ENCODE results near the gene ARHGAP15.

ARHGAP15 gene

DNA sequence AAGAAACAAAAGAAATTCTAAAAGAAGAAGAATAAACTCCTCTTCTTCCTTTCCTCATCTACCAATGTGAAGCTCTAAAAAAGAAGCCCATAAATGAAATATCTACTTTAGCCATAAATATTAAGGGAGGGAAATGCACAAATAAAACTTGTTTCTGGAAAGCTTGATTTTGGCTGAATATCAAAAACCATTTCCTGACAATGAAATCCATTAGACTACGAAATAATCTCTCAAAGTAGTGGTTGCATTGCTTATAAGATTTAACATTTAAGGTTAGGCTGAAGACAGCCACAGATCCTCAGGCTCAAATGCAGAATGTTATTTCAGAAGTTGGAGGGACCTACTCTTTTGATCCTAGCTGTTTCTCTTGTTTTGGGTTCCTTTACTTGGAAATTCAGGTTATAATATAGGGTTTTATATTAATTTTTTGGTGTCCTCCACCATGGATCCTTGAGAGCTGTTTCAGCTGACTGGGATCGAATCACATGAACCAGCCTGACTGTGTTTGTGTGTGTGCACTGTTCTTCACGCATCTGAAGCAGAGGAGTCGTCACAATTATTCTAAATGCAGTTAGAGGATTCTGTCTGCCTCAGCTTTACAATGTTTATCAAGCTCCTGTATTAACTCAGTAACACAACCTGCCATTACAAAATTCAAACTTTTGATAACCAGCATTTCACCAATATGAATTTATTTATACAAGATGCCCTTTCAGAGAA is 474.8 kb downstream of the ARHGAP15 start:
- Histone ChIP-seq H3K4me2 (ENCODE audit: low read length) (no peak overlapping the region), H3K79me2 (ENCODE audit: control insufficient read depth, low read length) (no peaks in the 10 kb centered on the region), H3K27ac (ENCODE audit: low read depth, low read length) (no peak overlapping the region), H4K20me1 (ENCODE audit: control insufficient read depth, insufficient read depth, low read depth, low read length) (no peaks in the 10 kb centered on the region), H3K4me3 (ENCODE audit: low read length) (no peak overlapping the region), H3F3A (ENCODE audit: control insufficient read depth, insufficient read depth) (no peaks in the 10 kb centered on the region), H3K27me3 (ENCODE audit: control insufficient read depth, low read length) (no peaks in the 10 kb centered on the region), H3K36me3 (ENCODE audit: control insufficient read depth, low read length) (no peaks in the 10 kb centered on the region), H3K4me1 (ENCODE audit: control insufficient read depth, low read length) (no peaks in the 10 kb centered on the region), H3K9me3 (ENCODE audit: control insufficient read depth, insufficient read depth, low read length) (no peaks in the 10 kb centered on the region), H3K9me2 (replicated peaks; ENCODE audit: control insufficient read depth, low read length) (no peaks in the 10 kb centered on the region)
- TF ChIP-seq EZH2phosphoT487 (IDR thresholded peaks at IDR 0.05; ENCODE audit: borderline replicate concordance, low read length) (no peak), CTCF (IDR thresholded peaks at IDR 0.05; ENCODE audit: low read depth, low read length, poor library complexity, severe bottlenecking) (no peak)

DNA sequence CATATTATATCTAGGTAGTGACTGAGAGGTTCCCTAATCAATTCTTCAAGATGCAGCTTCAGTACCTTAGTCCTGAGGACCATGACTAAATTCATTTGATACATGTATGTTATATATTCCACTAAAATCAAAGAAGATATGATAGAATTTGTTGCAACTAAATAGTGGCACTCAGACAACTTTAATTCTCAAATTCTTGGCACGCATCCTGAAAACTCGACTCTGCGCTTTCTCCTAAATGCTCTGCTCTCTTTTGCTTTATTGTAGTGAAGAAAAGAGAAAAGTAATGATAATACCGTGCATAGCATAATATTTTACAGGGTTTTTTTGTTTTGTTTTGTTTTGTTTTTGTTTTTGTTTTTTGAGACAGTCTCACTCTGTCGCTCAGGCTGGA is 475.3 kb downstream of the ARHGAP15 start:
- H3K9me2 ChIP-seq (replicated peaks; ENCODE audit: control insufficient read depth, low read length), result no peaks in the 10 kb centered on the region
- H3K79me2 ChIP-seq (ENCODE audit: control insufficient read depth, low read length), result no peaks in the 10 kb centered on the region
- no peaks in the 10 kb centered on the region for H3K27me3 ChIP-seq (ENCODE audit: control insufficient read depth, low read length)
- H3K27ac ChIP-seq (ENCODE audit: low read depth, low read length), result no peak overlapping the region
- H4K20me1 ChIP-seq (ENCODE audit: control insufficient read depth, insufficient read depth, low read depth, low read length), result no peaks in the 10 kb centered on the region
- no peaks in the 10 kb centered on the region for H3K4me1 ChIP-seq (ENCODE audit: control insufficient read depth, low read length)
- H3K36me3 ChIP-seq (ENCODE audit: control insufficient read depth, low read length), result no peaks in the 10 kb centered on the region
- TF ChIP-seq CTCF (IDR thresholded peaks at IDR 0.05; ENCODE audit: low read depth, low read length, poor library complexity, severe bottlenecking) (no peak), EZH2phosphoT487 (IDR thresholded peaks at IDR 0.05; ENCODE audit: borderline replicate concordance, low read length) (no peak)
- H3K4me3 ChIP-seq (ENCODE audit: low read length), result no peak overlapping the region
- no peak overlapping the region for H3K4me2 ChIP-seq (ENCODE audit: low read length)
- no peaks in the 10 kb centered on the region for H3K9me3 ChIP-seq (ENCODE audit: control insufficient read depth, insufficient read depth, low read length)
- H3F3A ChIP-seq (ENCODE audit: control insufficient read depth, insufficient read depth), result no peaks in the 10 kb centered on the region

- no peaks in the 10 kb centered on the region for H3K27me3 ChIP-seq (ENCODE audit: control insufficient read depth, low read length)
- H3F3A ChIP-seq (ENCODE audit: control insufficient read depth, insufficient read depth), result no peaks in the 10 kb centered on the region
- no peaks in the 10 kb centered on the region for H3K79me2 ChIP-seq (ENCODE audit: control insufficient read depth, low read length)
- H3K9me2 ChIP-seq (replicated peaks; ENCODE audit: control insufficient read depth, low read length), result no peaks in the 10 kb centered on the region
- no peak overlapping the region for H3K4me2 ChIP-seq (ENCODE audit: low read length)
- no peak overlapping the region for H3K27ac ChIP-seq (ENCODE audit: low read depth, low read length)
- TF ChIP-seq EZH2phosphoT487 (IDR thresholded peaks at IDR 0.05; ENCODE audit: borderline replicate concordance, low read length) (no peak), CTCF (IDR thresholded peaks at IDR 0.05; ENCODE audit: low read depth, low read length, poor library complexity, severe bottlenecking) (no peak)
- no peaks in the 10 kb centered on the region for H3K4me1 ChIP-seq (ENCODE audit: control insufficient read depth, low read length)
- no peaks in the 10 kb centered on the region for H4K20me1 ChIP-seq (ENCODE audit: control insufficient read depth, insufficient read depth, low read depth, low read length)
- H3K9me3 ChIP-seq (ENCODE audit: control insufficient read depth, insufficient read depth, low read length), result no peaks in the 10 kb centered on the region
- H3K4me3 ChIP-seq (ENCODE audit: low read length), result no peak overlapping the region
- no peaks in the 10 kb centered on the region for H3K36me3 ChIP-seq (ENCODE audit: control insufficient read depth, low read length)
Measured at GRCh38 chr2:143607231-143608062, 478.2 kb downstream of the ARHGAP15 start.
